PC-9 (cell line): ENCODE data around the gene PLA2G4D.

Source experiments
- EZH2 ChIP-seq: fragments of 200-600 bp; sonication (generic); IDR thresholded peaks from 2 replicates; pipeline ENCODE4 v1.8.0; 2017; ENCODE audit warnings: antibody characterized with exemption, low read depth
- TF ChIP-seq, protein P1 (sequence below): fragments of 200-600 bp; sonication (generic); conservative IDR thresholded peaks from 2 replicates; pipeline ENCODE4 v1.6.1; 2017; ENCODE audit warnings: mixed run types, antibody characterized with exemption, mild to moderate bottlenecking, moderate library complexity

- TF ChIP-seq, protein P1, sequence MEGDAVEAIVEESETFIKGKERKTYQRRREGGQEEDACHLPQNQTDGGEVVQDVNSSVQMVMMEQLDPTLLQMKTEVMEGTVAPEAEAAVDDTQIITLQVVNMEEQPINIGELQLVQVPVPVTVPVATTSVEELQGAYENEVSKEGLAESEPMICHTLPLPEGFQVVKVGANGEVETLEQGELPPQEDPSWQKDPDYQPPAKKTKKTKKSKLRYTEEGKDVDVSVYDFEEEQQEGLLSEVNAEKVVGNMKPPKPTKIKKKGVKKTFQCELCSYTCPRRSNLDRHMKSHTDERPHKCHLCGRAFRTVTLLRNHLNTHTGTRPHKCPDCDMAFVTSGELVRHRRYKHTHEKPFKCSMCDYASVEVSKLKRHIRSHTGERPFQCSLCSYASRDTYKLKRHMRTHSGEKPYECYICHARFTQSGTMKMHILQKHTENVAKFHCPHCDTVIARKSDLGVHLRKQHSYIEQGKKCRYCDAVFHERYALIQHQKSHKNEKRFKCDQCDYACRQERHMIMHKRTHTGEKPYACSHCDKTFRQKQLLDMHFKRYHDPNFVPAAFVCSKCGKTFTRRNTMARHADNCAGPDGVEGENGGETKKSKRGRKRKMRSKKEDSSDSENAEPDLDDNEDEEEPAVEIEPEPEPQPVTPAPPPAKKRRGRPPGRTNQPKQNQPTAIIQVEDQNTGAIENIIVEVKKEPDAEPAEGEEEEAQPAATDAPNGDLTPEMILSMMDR: peak; percentile 70
- no peak for TF ChIP-seq EZH2
Observed at GRCh38 chr15:42137461-42138261, 43.3 kb upstream of the PLA2G4D start.
